ENCODE data around the gene CCDC80. TPM values are rescaled to one million over a fixed set of nuclear protein-coding genes. Genes with fewer than 3 reads are reported as not detected.

Gene CCDC80
- total and polyA plus RNA-seq, 2 of the 4 experiments (the other 2 are of a cell fraction) = 387 to 418 TPM

DNA sequence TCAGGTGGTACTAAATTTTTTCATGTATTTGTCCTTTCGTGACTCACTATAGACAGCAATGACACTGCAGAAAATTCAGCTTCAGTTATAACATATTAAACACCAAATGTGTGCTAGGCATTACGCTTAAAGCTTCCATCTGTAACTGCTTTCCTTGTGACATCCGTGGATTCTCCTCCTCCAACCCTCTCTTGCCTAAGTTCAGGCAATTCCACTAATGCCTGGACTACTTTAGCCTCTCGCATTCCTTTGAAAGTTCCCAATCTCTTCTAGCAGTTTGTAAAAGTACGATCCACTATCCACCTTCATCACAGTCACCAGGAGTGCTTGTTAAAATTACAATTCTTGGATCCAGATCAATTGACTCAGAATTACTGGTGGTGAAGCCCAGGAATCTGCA is 17.7 kb downstream of the CCDC80 start:
- H4K20me1 ChIP-seq (ENCODE audit: insufficient read depth, low read length) = no peaks in the 10 kb centered on the region
- H3K4ac ChIP-seq (ENCODE audit: low read depth, low read length) = no peak overlapping the region
- no peak overlapping the region for H4K5ac ChIP-seq (ENCODE audit: low read depth, low read length)
- no peak overlapping the region for H2BK15ac ChIP-seq (ENCODE audit: low read depth, low read length)
- no peak overlapping the region for H3K56ac ChIP-seq (ENCODE audit: extremely low read depth, insufficient read depth, low read length)
- no peak overlapping the region for H2BK20ac ChIP-seq (ENCODE audit: low read depth, low read length)
- CTCF ChIA-PET = interaction anchor here (0.7 to 1.0 kb wide), 2 partner anchors 12 to 45 kb away, joined by 3 to 5 read pairs; no protein-coding TSS in a partner anchor
- no peak overlapping the region for H4K8ac ChIP-seq (ENCODE audit: low read depth in 2 of 2, low read length in 2 of 2)
- H2BK120ac ChIP-seq (ENCODE audit: low read depth, low read length) = no peak overlapping the region
- dilution Hi-C loops (cut with HindIII; ENCODE audit: low sequenced_read_pairs, unreplicated experiment) = no loop called here
- DNase-seq (no peak), ATAC-seq (ENCODE audit: low read depth) (no peak)
- intact Hi-C loops (cut with micrococcal nuclease) = no loop called here
- no peak overlapping the region for H2AK9ac ChIP-seq (replicated peaks; ENCODE audit: low read depth, low read length, poor library complexity)
- POLR2A ChIA-PET (ENCODE audit: unreplicated experiment) = no interaction called here
- peaks cover 11 to 14% of the 10 kb centered on the region in 2 experiments; a peak in 2 of 4 replicates for H3K79me1 ChIP-seq (ENCODE audit: low read depth in 1 of 2, low read length in 2 of 2)
- no peak overlapping the region for H3K9ac ChIP-seq (ENCODE audit: low read depth, low read length)
- no peaks in the 10 kb centered on the region for H3K9me3 ChIP-seq (ENCODE audit: control insufficient read depth, insufficient read depth, low read length)
- TF ChIP-seq, protein P1, sequence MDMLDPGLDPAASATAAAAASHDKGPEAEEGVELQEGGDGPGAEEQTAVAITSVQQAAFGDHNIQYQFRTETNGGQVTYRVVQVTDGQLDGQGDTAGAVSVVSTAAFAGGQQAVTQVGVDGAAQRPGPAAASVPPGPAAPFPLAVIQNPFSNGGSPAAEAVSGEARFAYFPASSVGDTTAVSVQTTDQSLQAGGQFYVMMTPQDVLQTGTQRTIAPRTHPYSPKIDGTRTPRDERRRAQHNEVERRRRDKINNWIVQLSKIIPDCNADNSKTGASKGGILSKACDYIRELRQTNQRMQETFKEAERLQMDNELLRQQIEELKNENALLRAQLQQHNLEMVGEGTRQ (IDR thresholded peaks at IDR 0.05; ENCODE audit: low read depth, low read length) = no peak
- TF ChIP-seq BHLHE40 (IDR thresholded peaks at IDR 0.05; ENCODE audit: low read depth, low read length) (no peak), POLR2A (IDR thresholded peaks at IDR 0.05; ENCODE audit: low read depth, low read length) (no peak), CEBPB (IDR thresholded peaks at IDR 0.05; ENCODE audit: low read depth, low read length) (no peak), MXI1 (IDR thresholded peaks at IDR 0.05; ENCODE audit: borderline replicate concordance, low read depth, low read length) (no peak), MAZ (IDR thresholded peaks at IDR 0.05; ENCODE audit: borderline replicate concordance, low read depth, low read length) (no peak), FOS (IDR thresholded peaks at IDR 0.05; ENCODE audit: low read depth, low read length) (no peak), CHD1 (IDR thresholded peaks at IDR 0.05; ENCODE audit: low read depth, low read length) (no peak)
- TF ChIP-seq, protein P2, sequence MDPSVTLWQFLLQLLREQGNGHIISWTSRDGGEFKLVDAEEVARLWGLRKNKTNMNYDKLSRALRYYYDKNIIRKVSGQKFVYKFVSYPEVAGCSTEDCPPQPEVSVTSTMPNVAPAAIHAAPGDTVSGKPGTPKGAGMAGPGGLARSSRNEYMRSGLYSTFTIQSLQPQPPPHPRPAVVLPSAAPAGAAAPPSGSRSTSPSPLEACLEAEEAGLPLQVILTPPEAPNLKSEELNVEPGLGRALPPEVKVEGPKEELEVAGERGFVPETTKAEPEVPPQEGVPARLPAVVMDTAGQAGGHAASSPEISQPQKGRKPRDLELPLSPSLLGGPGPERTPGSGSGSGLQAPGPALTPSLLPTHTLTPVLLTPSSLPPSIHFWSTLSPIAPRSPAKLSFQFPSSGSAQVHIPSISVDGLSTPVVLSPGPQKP (IDR thresholded peaks at IDR 0.05; ENCODE audit: borderline replicate concordance, low read depth, low read length) = no peak
- BruUV-seq (replicated peaks) = no TSS peak
- H3K4me3 ChIP-seq (ENCODE audit: insufficient read depth, low read depth, low read length) = no peak overlapping the region
- no peaks in the 10 kb centered on the region for H3K4me1 ChIP-seq (ENCODE audit: control insufficient read depth, insufficient read depth, low read length)
- in situ Hi-C loops (cut with MboI; ENCODE audit: low sequenced_read_pairs) = no loop called here
- no peak overlapping the region for H3K27ac ChIP-seq (ENCODE audit: insufficient read depth, low read length)
- H3K14ac ChIP-seq (replicated peaks; ENCODE audit: low read depth, low read length) = no peak overlapping the region
- H3K9me1 ChIP-seq (ENCODE audit: insufficient read depth, low read length) = 0 out of 2 replicates have a peak, but pooled peaks cover 6% of the 10 kb centered on the region
- H2BK5ac ChIP-seq (ENCODE audit: low read depth, low read length, poor library complexity, severe bottlenecking) = no peak overlapping the region
- H3K36me3 ChIP-seq (ENCODE audit: control insufficient read depth, insufficient read depth, low read length) = peaks cover 21% of the 10 kb centered on the region
- no peak overlapping the region for H3K4me2 ChIP-seq (ENCODE audit: low read depth, low read length)
- WGBS, 2 experiments (ENCODE audit: extremely low coverage in 2 of 2, insufficient read length in 1 of 2) = 100% methylated on average over 2 of the region's 5 CpGs; no CpG with 5 or more reads in 1 of the 2 experiments
- no peak overlapping the region for H4K91ac ChIP-seq (ENCODE audit: insufficient read depth, low read depth, low read length)
- H3K18ac ChIP-seq (ENCODE audit: low read depth, low read length) = no peak overlapping the region
- no peak overlapping the region for H2AFZ ChIP-seq (replicated peaks; ENCODE audit: low read length, poor library complexity)
- no peak overlapping the region for H3K23ac ChIP-seq (ENCODE audit: low read depth, low read length)
- H3K27me3 ChIP-seq (ENCODE audit: control insufficient read depth, insufficient read depth, low read length) = no peaks in the 10 kb centered on the region
- H2AK5ac ChIP-seq (ENCODE audit: low read depth, low read length) = no peak overlapping the region

All from IMR-90 (cell line).